Lower leg skin (tissue), 4 donors: ENCODE results near the gene PER3. TPM values are rescaled to one million over a fixed set of nuclear protein-coding genes. Genes with fewer than 3 reads are reported as not detected.
"Not testable (repeated sequence)": the region's sequence is repeated elsewhere in the genome, so short reads cannot be mapped to it uniquely, and the experiment has no call there.

Experiments
- DNase-seq, 2 donors: peaks; one replicate each; pipeline ENCODE4 v3.0.0-alpha.2; 2019; ENCODE audit warnings: low spot score in 2 of 2
- H3K4me3 ChIP-seq: fragments of 200-600 bp; sonication (generic); 2 replicates; pipeline ENCODE4 v1.5.1; 2017; ENCODE audit warnings: mild to moderate bottlenecking, low read depth; ENCODE audit not compliant: poor library complexity, severe bottlenecking
- POLR2A ChIP-seq, 2 donors: fragments of 450-650 bp; IDR thresholded peaks; one replicate each; pipeline ENCODE4 v1.6.1; 2016 to 2017; ENCODE audit warnings: antibody characterized with exemption in 2 of 2, mild to moderate bottlenecking in 1 of 2, moderate library complexity in 1 of 2
- WGBS, 2 donors: methylation state at CpG; one replicate each; pipeline ENCODE4 v1.1.5; 2018; 5-methylcytosine and 5-hydroxymethylcytosine counted together
- intact Hi-C: fragments of 100-400 bp; cut with DNase I; formaldehyde crosslinking; loops from one replicate; pipeline ENCODE4 v1.15.0; 2023; ENCODE audit warnings: low total_unique reads
- total RNA-seq, 4 donors: library from RNA; depleted of rRNA; stranded (reverse); fragments of >200 nt; gene quantifications; one replicate each; pipeline ENCODE4 v1.1.0, GENCODE V29; 2016
- TF ChIP-seq, protein P1 (sequence below), 3 donors: fragments of 450-650 bp; IDR thresholded peaks; one replicate each; pipeline ENCODE4 v1.5.1; 2016; ENCODE audit warnings: antibody characterized with exemption in 3 of 3, mild to moderate bottlenecking in 3 of 3, moderate library complexity in 2 of 3

PER3 gene
- total RNA-seq, 4 donors from 2014 or later: 14.3 to 22.5 (median 19.3) TPM

DNA sequence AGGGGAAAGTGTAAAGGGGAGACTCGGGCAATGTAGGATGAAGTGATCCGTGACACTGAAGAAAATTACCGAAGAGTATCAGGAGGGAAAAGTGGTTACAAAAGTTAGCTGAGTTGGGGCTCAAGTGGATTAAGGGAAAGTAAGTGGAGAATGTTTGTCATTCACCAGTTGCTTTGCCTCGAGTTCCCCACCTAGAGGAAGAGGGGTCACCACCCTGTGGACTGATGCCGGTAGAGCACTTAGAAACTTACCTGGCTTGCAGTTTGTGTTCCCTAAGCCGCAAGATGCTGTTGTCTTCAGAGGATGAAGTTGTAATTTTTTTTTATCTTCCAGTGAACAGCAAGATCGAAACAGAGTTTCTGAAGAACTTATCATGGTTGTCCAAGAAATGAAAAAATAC lies 1.0 kb downstream of the PER3 start:
- TF ChIP-seq, protein P1, sequence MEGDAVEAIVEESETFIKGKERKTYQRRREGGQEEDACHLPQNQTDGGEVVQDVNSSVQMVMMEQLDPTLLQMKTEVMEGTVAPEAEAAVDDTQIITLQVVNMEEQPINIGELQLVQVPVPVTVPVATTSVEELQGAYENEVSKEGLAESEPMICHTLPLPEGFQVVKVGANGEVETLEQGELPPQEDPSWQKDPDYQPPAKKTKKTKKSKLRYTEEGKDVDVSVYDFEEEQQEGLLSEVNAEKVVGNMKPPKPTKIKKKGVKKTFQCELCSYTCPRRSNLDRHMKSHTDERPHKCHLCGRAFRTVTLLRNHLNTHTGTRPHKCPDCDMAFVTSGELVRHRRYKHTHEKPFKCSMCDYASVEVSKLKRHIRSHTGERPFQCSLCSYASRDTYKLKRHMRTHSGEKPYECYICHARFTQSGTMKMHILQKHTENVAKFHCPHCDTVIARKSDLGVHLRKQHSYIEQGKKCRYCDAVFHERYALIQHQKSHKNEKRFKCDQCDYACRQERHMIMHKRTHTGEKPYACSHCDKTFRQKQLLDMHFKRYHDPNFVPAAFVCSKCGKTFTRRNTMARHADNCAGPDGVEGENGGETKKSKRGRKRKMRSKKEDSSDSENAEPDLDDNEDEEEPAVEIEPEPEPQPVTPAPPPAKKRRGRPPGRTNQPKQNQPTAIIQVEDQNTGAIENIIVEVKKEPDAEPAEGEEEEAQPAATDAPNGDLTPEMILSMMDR (IDR thresholded peaks at IDR 0.05): no peak
- no peak for TF ChIP-seq POLR2A (IDR thresholded peaks at IDR 0.05)
- intact Hi-C loops: no loop called here
- H3K4me3 ChIP-seq: peak overlapping the region; percentile 18
- no peak for DNase-seq
- 70 to 72% methylated on average over 7 of the region's 7 CpGs for WGBS, 2 donors

DNA sequence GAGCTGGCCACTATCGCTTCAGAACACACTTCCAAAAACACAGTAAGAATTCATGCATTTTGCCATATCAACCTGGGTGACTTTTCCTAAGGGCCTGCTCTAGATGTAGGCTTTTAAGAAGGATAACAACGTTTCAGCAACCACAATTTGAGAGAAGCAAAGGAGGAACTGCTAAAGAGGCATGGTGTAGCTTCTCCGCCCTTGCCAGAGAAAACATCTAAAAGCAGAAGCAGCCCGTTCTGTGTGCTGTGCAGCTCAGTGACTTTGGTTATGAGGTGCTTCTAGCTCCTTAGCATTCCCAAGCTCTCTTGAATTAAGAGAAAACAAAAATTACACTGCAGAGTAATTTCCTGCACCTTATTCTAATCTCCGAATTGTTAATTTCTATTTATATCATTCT lies 2.7 kb downstream of the PER3 start:
- WGBS, 2 donors: 54 to 57% methylated on average over 5 of the region's 5 CpGs
- TF ChIP-seq, protein P1 (IDR thresholded peaks at IDR 0.05): no peak
- no peak for TF ChIP-seq POLR2A (IDR thresholded peaks at IDR 0.05)
- no peak for DNase-seq
- intact Hi-C loops: no loop called here
- H3K4me3 ChIP-seq: no peak overlapping the region

DNA sequence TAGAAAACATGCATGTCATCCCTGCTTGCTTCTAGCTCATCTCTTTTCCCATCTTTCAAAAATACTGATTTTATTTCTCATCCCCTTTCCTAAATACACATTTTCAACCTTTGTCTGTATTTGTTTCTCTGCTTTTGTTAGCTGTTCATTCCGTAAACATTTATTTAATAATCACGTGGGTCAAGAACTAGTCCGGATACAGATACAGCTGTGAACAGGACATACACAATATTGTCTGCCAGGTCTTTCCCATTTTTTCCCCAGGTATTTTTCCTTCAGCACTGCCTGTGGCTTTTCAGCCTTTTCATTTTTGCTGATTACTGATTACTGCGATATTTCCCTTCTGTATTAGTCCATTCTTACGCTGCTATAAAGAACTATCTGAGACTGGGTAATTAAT lies 5.7 kb downstream of the PER3 start:
- no peak for DNase-seq
- TF ChIP-seq, protein P1 (IDR thresholded peaks at IDR 0.05): no peak
- TF ChIP-seq POLR2A (IDR thresholded peaks at IDR 0.05): no peak
- intact Hi-C loops: no loop called here
- WGBS, 2 donors: 58 to 80% methylated on average over 5 of the region's 5 CpGs
- no peak overlapping the region for H3K4me3 ChIP-seq

DNA sequence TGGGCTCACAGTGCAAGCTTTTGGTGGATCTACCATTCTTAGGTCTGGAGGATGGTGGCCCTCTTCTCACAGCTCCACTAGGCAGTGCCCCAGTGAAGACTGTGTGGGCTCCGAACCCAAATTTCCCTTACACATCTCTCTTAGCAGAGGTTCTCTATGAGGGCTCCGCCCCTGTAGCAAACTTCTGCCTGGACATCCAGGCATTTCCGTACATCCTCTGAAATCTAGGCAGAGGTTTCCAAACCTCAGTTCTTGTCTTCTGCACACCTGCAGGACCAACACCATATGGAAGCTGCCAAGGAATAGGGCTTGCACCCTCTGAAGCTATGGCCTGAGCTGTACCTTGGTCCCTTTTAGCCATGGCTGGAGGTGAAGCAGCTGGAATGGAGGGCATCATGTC lies 6.9 kb downstream of the PER3 start:
- intact Hi-C loops, DNase-seq, H3K4me3 ChIP-seq: not testable (repeated sequence)
- 100% methylated on average over 3 of the region's 3 CpGs for WGBS, 2 donors

DNA sequence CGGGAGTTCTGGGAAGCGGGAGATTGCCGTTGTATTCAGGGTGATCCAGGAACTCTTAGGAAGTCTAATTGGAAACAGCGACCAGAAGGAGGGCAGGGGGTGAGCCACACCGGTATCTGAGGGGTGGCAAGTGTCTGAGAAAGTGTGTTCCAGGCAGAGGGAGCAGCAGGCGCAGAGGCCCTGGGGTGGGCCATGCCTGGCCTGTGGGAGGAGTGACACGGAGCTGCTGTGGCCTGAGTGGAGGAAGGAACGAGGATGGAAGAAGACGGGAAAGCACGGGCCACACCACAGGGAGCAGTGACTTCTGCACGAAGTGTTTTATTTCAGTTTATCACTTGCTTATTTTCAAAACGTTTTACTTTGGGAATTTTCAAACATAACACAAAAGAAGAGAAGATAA lies 11.3 kb downstream of the PER3 start:
- H3K4me3 ChIP-seq: no peak overlapping the region
- DNase-seq: no peak
- WGBS, 2 donors: 85 to 86% methylated on average over 12 of the region's 12 CpGs
- intact Hi-C loops: no loop called here
- TF ChIP-seq, protein P1 (IDR thresholded peaks at IDR 0.05): no peak
- no peak for TF ChIP-seq POLR2A (IDR thresholded peaks at IDR 0.05)

DNA sequence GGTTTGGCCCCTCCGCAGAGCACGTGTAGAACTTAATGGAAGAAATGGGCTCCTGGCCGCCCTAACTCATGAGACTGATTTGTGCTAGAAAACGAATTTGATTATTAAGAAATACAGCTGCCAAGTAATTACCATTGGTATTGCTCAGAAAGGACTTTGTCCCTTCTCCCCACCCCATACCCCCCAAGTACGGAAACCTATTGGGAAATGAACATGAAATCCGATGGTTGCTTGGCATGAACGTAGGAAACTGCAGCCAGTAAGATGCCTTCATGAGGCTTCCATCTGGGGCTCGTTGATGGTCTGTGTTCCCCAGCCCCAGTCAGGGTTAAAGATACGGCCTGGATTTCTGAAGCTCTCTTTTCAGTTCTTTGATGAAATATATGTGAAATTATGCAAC lies 21.4 kb downstream of the PER3 start:
- DNase-seq: no peak
- TF ChIP-seq, protein P1 (IDR thresholded peaks at IDR 0.05): no peak
- TF ChIP-seq POLR2A (IDR thresholded peaks at IDR 0.05): no peak
- no peak overlapping the region for H3K4me3 ChIP-seq
- WGBS, 2 donors: 83 to 86% methylated on average over 9 of the region's 9 CpGs
- intact Hi-C loops: no loop called here
